MM.1S (cell line): Measurements from ENCODE around the gene DUOX1.

Source experiments
- CTCF ChIP-seq: fragments of 300-600 bp; sonication (generic); IDR thresholded peaks from 2 replicates; pipeline ENCODE4 v1.5.1; 2016; ENCODE audit warnings: antibody characterized with exemption, low read length, mixed read lengths
- EZH2 ChIP-seq: fragments of 300-600 bp; sonication (generic); optimal IDR thresholded peaks from 2 replicates; pipeline ENCODE3; 2017; ENCODE audit warnings: low read depth, mild to moderate bottlenecking, antibody characterized with exemption, low read length, mixed read lengths
- EZH2phosphoT487 ChIP-seq: fragments of 300-600 bp; sonication (generic); IDR thresholded peaks from 2 replicates; pipeline ENCODE4 v1.6.1; 2018; ENCODE audit warnings: antibody characterized with exemption, low read length

DNA sequence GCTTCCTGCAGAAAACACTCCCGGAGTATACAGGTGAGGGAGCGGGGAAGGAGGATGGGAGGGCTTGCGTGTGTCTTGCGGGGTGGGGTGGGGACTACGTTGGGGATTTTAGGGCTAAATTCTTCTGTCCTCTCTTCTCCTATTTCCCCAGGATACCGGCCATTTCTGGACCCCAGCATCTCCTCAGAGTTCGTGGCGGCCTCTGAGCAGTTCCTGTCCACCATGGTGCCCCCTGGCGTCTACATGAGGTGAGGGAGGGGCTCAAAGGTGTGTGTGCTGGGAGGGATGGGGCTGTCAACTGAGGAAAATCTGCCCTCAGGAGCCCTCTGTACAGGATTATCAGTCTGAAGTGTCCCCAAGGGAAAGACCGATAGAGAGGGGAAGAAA, 6.6 kb downstream of the DUOX1 start:
- no peak for TF ChIP-seq CTCF
- TF ChIP-seq EZH2: no peak
- no peak for TF ChIP-seq EZH2phosphoT487
